Kidney tubule cell (primary cell): Measurements from ENCODE around the gene LRRC26.
A peak's percentile ranks its signal among the peaks of the same experiment; 100 is the strongest.

Experiments
- DNase-seq: peaks from one replicate; pipeline ENCODE4 v3.0.0-alpha.2; 2018; ENCODE audit warnings: low spot score

Gene LRRC26

DNA sequence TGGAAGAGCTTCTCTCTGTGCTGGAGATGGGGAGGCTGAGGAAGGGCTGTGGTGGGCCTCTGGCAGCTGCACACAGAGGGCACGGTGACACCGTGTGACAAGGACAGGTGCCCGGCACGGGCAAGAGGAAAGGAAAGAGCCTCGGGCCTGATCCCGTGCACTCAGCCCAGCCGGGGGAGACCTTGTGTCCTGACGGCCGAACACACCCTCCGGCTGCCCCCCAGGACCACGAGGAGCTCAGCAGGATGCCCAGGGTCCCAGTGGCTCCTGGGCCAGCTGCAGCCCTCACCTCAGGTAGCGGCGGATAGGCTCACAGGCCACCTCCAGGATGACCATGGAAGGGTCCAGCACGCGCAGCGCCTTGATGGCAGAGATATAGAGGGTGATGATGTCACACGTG is 13.0 kb upstream of the LRRC26 start:
- no peak for DNase-seq

DNA sequence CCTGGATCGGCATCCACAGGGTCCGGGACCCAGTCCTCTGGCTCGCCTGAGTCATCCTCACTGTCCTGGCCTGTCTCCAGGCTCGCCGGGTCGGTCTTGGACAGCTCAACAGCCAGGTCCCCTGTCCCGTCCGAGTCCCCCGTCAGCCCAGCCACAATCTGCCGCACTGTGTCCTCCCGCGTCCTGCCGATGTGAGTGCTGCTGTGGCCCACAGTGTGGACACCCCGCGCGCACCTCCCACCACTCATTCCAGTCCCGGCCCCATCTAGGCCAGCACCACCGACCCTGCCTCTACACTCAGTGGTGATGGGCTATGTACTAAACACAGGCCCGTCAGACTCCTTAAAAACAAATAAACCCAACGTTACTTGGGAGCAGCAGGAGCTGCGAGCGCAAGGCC is 11.8 kb upstream of the LRRC26 start:
- no peak for DNase-seq

DNA sequence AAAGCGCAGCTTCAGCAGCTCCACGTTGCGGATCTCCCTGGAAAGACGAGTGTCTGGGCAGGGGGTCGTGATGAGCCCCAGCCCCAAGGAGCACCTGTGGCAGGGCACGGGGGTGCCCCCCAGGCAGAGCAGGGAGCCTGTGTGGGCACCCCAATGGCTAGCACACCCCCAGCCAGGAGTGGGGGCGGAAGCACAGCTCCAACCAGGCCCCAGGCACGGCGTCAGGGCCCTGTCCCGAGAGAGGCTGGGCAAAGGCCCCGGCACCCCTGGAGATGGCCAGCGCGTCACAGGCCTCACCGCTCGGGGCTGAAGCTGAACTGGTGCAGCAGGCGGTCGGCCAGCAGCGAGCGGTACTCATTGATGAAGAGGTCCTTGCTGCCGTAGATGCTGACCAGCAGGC is 10.6 kb upstream of the LRRC26 start:
- no peak for DNase-seq

DNA sequence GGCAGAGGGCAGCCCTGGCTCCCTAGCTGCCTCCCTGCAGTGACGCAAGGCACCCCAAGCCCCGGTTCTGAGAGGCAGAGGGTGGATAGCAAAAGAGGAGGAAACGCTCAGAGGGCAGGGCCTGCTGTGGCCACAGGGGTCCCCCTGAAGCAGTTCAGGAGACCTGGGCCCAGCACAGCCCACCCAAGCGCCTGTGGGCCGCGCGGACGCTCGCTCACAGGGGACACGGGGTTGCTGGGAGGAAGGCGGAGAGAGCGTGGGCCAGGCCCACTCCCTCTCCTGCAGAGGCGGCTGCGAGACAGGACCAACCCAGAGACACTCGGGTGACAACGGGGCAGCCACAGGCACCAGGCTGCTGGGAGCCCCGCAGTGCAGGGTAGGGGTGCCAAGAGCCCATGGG is 9.9 kb upstream of the LRRC26 start:
- DNase-seq = no peak

DNA sequence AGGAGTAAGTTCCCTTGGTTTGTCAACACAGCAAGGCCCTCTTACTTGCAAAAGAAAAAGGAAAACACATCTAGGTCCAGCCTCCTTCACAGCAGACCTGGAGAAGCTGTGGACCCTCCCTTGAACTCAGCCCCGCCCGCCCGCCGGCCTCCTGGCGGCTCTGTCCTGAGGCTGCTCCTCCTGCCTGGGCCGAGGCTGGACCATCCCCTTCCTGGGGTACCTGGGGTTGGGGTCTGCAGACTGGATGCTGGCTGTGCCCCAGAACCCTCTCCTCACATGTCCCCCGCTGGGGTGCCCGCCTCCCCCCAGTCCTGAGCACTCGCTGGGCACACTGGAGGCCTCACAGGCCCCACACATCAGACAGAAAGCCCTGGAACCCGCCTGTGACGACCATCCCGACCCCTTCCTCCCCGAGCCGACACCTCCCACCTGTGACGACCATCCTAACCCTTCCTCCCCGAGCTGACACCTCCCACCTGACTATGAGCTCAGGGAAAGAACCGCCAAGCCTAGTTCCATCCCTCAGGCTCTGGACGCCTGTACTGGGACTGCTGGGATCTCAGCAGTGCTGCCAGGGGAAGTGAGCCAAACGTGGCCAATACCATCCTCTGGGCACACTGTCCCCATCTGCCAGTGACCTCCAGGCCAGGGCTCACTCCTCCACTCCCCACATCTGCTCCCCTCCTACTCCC is 9.2 kb upstream of the LRRC26 start:
- no peak for DNase-seq

DNA sequence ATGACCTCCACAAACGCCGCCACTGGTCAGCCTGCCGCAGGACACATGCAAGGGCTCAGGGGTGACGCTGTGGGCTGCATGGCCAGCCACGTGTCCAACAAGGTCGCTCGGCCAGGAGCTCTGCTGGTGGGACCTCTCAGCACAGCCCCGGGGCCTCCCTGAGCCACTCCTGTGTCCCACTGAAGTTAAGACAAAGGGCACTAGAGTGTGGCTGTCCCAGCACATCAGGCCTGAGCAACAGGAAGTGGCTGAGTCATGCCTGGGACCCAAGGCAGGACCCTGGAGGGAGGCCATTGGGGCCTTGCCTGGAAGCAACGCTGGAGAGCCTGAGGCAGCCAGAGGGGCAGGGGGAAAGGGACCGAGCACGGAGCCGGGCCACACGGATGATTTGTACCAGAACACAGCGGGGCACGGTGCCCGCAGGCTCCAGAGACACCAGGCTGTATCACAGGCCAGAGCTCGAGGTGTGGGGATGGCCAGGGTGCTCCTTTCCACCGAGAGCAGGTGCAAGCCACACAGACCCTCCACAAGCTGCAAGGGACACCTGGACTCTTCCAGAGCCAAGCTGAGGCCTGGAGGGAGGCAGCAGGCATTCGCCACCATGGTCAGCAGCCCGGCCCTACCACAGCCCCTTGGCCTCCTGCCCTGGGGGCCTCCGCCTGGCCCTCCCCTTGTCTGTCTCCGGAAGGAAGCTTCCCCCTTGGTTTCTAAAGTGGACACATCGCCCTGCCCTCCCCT is 8.5 kb upstream of the LRRC26 start:
- peak; percentile 44 for DNase-seq

DNA sequence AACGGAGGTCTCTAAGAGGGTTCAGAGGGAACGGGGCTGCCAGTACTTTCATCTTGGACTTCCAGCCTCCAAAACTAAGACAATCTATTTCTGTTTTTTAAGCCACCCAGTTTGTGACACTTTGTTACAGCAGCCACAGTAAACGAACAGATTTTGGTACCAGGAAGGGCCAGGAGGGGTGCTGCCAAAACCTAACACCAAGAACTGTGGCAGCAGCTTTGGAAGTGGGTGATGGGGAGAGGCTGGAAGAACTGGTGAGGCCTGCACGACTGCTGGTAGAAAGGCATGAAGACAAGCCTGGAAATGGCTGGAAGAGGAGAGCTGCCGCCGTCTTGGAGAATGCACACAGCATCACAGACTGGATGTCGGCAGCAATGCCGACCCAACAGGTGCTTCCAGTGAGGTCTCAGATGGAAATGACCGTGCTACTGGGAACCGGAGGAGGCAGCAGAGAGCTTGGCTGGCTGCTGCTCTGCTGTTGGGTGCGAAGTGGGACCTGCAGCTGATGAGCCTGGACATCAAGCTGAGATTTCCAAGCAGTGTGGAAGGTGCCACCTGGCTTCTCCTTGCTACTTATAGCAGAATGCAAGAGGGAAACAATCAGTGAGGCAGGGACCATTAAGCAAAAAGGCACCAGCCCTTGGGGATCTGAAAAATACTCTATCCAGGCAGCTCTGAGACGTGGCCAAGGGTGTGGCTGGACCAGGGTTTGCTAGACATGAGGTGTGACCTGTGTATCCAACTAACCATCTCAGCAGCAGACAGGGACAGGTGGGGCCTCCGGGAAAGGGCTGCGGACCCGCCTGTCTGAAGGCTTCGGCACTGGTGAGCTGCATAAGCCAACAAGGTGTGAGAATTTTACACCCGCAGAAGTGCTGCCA is 6.7 kb upstream of the LRRC26 start:
- peak; percentile 52 for DNase-seq

DNA sequence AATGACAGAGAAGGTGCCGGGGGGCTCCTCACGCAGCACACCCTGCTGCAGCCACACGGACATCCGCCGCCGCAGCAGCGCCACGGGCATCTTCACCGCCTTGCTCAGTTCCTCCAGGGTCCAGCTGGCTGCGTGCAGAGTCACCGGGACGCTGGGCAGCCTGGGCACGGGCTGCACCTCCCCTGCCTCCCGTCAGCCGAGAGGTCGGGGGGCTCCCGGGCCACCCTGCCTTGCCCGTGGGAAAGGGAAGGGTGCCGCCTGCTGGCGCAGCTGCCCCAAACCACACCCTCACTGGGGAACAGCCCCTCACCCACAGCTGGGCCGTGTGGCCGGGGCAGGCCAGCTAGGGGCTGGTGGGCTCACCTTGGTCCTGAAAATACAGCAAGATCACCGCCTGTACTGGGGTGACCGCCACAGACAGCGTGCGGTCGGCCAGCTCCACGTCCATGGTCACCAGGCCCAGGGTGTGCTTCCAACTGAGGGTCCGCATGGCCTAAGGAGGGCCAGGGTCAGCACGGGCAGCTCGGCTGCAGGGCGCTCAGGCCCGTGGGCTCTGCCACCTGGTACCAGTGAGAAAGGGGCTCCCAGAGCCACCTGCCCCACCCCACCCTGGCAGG is 5.6 kb upstream of the LRRC26 start:
- DNase-seq = no peak

DNA sequence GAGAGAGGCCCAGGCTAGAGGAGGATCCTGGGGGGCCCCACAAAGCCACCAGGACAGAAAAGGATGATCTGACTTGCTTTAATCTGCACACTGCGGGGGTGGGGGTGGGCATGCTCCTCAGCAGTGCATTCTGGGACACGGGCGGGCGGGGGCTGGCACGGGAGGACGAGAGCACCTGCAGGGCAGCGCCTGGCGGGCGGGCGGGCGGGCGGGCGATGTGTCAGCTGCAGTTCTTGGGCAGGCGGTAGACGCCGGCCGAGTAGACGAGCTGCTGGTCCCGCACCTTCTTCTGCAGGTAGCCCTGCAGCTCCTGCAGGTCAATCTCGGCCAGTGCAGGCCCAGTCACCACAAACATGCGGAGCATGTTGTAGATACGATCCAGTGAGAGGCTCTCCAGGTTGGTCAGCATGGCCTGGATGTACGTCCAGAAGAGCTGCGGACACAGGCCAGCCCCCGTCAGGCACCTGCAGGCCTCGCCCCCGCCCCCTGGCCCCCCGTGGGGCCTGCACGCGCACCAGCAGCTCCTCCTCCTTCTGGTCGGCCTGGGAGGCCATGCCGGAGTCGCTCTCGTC is 5.0 kb upstream of the LRRC26 start:
- DNase-seq = peak; percentile 41

DNA sequence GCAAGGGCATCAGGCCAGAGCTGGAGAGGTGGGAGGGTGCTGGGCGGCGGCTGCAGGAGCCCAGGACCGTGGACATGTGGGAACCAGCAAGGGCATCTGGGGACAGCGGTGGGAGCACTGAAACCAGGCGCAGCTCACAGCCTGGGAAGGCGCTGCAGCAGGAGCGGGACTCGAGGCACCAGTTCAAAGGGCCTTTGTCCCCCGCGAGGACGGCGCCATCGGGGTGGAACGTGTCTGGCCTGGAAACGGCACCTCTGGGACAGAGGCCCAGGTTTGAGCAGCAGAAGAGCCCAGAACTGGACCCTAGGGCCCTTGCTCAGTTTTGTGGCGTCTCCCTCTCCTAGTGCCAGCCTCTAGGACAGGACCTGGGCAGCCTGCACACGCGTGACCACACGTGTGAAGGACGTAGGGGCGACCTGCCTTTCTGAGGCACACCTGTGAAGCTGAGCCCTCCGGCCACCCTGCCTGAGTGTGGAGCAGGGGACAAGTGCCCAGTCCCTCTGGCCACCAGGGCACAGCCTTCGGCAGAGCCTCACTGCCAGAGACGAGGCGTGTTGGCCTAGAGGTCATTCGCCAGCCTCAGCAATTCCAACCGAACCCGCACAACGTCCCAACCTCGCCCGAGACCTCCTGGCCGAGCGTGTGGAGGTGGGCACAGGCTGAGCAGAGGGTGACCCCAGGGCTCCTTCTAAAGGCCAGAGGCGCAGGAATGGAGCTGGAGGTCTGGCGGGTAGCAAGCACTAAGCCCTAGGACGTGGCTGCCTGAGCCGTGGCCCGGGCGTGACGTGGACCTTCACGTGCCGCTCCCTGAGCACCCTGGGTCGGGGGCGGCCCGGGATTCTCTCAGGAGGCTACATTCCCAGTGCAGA is 4.2 kb upstream of the LRRC26 start:
- no peak for DNase-seq

DNA sequence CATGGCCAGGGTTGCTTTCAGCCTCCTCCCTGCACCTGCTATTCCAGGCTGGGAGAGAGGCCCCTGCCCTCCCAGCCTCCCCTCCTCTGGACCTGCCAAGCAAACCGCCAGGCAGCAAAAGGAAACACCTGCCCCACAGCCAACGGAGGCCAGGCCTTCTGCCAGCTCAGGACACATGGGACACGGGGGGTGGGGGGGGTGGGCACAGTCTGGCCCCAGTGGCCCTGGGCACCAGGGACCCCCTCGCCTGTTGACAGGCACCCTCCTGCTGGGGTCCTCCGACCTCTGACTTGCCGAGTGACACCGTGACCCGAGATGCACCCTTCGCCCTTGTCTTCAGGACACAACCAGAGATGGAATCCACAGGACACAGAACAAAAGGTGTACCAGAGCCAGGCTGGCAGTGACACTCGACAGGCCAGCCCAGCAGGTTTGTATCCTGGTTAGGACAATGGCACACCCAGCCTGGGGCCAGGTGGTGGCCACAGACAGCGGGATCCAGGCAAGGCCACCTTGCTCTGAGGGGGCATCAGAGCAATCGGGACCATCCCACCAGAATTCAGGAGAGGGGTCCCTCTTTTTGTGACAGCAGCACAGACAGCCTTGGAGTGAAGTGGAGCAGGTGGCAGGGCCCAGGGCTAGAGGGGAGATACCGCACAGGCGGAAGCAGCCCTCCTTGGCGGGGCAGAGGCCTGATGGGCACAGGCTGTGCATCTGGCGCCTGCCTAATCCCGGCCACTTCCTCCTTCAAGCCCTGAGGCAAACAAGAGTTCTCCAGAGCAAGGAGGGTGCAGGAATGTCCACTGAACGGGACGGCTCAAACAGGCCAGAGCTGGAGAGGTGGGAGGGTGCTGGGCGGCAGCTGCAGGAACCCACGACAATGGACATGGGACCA is 3.3 kb upstream of the LRRC26 start:
- DNase-seq = no peak

DNA sequence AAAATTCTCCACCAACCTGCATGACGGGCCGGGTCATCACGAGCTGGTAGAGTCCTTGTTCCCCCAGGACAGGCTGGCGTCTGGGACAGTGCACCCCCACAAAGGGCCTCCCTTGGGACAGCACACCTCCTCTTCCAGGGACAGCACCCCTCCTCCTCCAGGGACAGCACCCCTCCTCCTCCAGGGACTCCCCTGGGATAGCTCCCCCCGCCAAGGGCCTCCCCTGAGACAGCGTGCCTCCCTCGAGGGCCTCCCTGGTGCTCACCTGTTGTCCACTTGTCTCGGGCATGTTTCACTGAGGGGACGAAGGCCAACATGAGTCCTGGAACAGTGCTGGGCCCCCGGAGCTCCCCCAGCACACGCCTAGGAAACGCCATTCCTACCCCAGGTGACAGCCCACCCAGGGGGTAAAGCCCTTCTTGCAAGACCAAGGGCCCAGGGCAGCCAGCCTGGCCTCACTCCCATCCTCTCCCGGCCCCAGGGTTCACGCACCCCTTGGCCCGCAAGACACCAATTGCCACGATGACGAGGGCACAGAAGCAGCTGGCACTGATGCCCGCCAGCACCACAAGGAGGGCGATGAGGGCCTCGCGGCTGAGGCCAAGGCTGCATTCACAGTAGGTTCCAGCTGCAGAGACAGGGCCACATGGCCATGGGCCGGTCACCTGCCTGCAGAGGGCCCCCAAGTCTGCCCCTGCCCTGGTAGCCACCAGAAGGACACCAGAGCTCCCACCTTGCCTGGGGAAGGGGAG is 1.5 kb upstream of the LRRC26 start:
- no peak for DNase-seq

DNA sequence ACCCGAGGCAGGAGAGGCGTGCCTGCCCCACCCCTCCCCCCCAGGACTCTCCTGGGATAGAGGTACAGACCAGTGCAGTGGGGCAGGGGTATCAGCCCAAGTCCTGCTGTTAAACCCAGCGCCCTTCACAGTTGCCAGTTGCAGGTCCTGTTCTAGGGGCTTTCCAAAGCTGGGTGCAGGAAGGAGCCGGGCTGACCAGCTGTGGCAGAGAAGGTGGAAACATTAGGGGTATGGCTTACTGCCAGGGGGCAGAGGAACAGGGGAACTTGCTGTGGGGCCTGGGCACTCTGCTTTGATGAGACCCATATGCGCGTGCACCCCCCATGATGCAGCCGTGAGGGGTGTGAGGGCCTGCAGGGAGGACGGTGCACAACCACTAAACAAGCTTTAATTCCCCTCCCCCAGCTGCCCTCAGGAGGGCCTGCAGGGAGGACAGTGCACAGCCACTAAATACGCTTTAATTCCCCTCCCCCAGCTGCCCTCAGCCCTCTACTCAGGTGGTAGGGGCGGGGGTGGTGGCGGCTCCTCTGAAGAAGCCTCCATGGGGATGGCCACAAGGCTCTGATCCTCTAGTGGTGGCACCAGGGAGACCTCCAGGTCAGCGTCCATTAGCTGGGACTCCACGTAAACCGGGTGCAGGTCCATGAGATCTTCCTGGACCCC is 766 bp upstream of the LRRC26 start:
- DNase-seq = no peak

DNA sequence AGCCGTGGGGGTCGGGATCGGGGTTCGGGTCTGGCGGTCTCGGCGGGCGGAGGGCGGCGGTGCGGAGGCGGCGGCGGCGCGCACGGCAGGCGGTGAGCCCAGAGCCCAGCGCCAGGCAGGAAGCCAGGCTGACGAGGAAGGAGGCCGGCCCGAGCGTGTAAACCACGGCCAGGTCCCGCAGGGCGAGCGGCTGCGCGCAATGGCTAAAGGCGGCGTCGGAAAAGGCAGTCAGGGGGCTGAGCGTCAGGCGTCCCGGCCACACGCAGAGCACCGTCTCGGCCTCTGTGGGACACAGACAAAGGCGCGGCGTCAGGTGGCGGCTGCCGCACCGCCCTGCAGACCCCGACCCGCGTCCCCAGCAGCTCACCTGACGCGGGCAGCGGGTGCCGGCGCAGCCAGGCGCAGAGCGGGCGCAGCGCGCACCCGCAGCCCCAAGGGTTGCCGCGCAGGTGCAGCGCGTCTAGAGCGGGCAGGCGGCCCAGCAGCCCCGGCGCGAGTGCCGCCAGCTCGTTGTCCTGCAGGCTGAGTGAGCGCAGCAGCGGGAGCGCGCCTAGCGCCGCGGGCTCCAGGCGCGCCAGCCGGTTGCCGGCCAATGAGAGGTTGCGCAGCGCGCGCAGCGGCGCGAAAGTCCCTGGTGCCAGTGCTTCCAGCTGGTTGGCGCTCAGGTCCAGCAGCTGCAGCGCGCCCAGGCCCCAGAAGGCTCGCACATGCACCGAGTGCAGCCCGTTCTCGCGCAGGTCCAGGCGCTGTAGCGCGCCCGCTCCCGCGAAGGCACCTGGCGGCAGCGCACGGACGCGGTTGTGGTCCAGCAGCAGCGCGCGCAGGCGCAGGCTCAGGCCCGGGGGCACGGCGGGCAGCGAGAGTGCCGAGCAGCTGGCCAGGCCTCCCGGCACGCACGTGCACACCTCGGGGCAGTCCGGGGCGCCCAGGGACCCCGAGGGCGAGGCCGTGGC is 671 bp downstream of the LRRC26 start:
- DNase-seq = peak; percentile 64

DNA sequence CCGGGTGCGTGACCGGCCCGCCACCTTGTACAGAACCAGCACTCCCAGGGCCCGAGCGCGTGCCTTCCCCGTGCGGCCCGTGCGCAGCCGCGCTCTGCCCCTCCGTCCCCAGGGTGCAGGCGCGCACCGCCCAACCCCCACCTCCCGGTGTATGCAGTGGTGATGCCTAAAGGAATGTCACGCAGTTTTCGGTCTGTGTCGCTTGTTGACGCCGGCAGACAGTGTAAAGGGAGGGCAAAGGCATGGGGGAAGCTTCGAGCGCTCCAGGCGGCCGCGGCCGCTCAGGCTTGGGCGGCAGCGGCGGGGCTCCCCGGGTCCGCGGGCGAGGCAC is 1.3 kb downstream of the LRRC26 start:
- no peak for DNase-seq

DNA sequence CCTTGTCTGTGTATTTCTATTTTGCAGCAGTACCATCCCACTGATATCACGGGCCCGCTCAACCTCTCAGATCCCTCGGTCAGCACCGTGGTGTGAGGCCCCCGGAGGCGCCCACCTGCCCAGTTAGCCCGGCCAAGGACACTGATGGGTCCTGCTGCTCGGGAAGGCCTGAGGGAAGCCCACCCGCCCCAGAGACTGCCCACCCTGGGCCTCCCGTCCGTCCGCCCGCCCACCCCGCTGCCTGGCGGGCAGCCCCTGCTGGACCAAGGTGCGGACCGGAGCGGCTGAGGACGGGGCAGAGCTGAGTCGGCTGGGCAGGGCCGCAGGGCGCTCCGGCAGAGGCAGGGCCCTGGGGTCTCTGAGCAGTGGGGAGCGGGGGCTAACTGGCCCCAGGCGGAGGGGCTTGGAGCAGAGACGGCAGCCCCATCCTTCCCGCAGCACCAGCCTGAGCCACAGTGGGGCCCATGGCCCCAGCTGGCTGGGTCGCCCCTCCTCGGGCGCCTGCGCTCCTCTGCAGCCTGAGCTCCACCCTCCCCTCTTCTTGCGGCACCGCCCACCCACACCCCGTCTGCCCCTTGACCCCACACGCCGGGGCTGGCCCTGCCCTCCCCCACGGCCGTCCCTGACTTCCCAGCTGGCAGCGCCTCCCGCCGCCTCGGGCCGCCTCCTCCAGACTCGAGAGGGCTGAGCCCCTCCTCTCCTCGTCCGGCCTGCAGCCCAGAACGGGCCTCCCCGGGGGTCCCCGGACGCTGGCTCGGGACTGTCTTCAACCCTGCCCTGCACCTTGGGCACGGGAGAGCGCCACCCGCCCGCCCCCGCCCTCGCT is 1.9 kb downstream of the LRRC26 start:
- DNase-seq = no peak

DNA sequence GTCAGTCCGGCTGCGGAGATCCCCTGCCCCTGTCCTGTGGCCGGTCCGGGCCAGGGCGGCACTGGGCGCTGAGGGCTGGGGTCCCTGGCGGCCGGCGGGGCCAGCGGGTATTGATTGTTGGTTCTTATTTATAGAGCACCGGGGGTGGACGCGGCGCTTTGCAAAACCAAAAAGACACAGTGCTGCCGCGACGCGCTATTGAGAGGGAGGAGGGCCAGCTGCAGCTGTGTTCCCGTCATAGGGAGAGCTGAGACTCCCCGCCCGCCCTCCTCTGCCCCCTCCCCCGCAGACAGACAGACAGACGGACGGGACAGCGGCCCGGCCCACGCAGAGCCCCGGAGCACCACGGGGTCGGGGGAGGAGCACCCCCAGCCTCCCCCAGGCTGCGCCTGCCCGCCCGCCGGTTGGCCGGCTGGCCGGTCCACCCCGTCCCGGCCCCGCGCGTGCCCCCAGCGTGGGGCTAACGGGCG is 2.5 kb downstream of the LRRC26 start:
- DNase-seq = no peak
